Mucosa of rectum (tissue), 2 donors: ENCODE results near the gene TFEB.

ENCODE experiments used
- H3K27ac ChIP-seq, 2 donors: one replicate each; pipeline ENCODE4 v1.7.0; 2013; ENCODE audit warnings: inconsistent platforms in 2 of 2, low read depth in 2 of 2, low read length in 2 of 2
- H3K27me3 ChIP-seq, 2 donors: one replicate each; pipeline ENCODE4 v1.7.0; 2013; ENCODE audit warnings: low read length in 2 of 2; ENCODE audit not compliant: control insufficient read depth in 2 of 2, insufficient read depth in 2 of 2
- H3K36me3 ChIP-seq, 2 donors: one replicate each; pipeline ENCODE4 v1.7.0; 2013; ENCODE audit warnings: low read length in 2 of 2; ENCODE audit not compliant: control insufficient read depth in 2 of 2, insufficient read depth in 2 of 2
- H3K4me1 ChIP-seq, 2 donors: one replicate each; pipeline ENCODE4 v1.7.0; 2013; ENCODE audit warnings: low read length in 2 of 2, mild to moderate bottlenecking in 1 of 2; ENCODE audit not compliant: control insufficient read depth in 2 of 2, insufficient read depth in 2 of 2
- H3K4me3 ChIP-seq, 2 donors: one replicate each; pipeline ENCODE4 v1.7.0; 2013; ENCODE audit warnings: low read length in 2 of 2
- H3K9ac ChIP-seq, 2 donors: one replicate each; pipeline ENCODE4 v1.7.0; 2013; ENCODE audit warnings: low read length in 2 of 2, low read depth in 1 of 2, mild to moderate bottlenecking in 1 of 2
- H3K9me3 ChIP-seq, 2 donors: one replicate each; pipeline ENCODE4 v1.7.0; 2013; ENCODE audit warnings: low read length in 2 of 2; ENCODE audit not compliant: control insufficient read depth in 2 of 2
- donor health status: healthy.
- donor health status: Normal muscosa, but diverticular disease.

TFEB gene

DNA sequence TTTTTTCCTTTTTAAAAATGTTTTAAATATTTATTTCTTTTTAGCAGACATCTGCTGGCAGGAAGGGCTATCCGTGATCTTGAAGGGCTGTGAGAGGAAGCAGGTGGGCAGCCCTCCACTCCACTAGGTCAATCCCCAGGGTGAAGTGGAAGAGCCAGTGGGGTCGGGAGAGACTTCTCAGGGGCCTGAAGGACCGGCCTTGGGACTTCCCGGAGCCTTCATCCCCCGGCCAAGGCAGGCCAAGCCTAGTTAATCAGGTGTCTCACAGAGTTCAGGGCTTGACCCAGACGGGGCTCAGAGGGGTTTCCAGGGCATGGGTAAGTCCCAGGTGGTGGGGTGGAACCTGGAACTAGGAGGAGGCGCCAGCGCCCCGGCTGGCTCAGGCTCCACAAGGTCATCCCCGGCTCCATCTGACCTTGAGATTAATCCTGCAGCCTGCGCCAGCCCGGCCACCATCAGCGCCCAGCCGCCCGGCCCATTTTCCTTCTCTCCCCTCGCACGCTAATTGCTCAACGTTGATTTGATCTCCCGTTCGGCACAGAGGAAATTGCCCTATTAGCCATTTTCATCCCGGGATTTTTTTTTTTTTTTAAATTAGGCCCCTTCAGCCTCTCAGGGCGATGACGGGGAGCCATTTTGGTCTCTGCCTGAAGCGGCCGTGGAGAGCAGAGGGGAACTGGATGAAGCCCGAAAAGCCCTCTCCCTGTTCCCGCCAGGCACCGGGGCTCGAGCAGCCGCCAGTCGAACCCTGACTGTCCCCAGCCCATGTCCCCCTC is 52.7 kb downstream of the TFEB start:
- Histone ChIP-seq H3K9ac (peak overlapping the region; percentile 68 to 74), H3K27me3 (no peaks in the 10 kb centered on the region), H3K4me3 (peak overlapping the region; percentile 38 to 68), H3K9me3 (no peaks in the 10 kb centered on the region), H3K4me1 (peaks cover 13 to 17% of the 10 kb centered on the region in 2 donors), H3K36me3 (peaks cover 17 to 19% of the 10 kb centered on the region in 2 donors), H3K27ac (peak overlapping the region in 1 of 2 donors; percentile 67)

DNA sequence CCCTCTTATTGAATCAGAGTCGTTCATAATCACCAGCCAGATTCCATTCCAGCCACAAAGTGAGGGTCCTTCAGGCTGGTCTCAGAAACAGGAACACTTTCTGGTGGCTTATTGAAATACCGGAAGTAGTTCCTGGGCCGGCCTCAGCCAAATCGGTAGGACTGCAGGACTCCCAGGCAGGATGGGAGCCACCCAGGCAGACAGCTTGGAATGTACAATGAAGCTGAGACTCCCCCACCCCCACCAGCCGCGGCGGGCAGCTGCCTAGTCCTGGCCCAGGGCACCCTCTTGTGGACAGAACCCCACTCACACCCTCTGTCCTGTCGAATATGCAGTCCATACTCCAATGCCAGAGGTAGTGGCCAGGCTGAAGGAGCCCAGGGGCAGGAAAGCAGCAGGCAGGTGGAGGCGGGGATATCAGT is 53.3 kb downstream of the TFEB start:
- Histone ChIP-seq H3K4me3 (no peak overlapping the region), H3K27me3 (no peaks in the 10 kb centered on the region), H3K4me1 (peaks cover 11% of the 10 kb centered on the region in 2 donors), H3K36me3 (peaks cover 13% of the 10 kb centered on the region in 2 donors), H3K9me3 (no peaks in the 10 kb centered on the region), H3K9ac (no peak overlapping the region), H3K27ac (no peak overlapping the region)

DNA sequence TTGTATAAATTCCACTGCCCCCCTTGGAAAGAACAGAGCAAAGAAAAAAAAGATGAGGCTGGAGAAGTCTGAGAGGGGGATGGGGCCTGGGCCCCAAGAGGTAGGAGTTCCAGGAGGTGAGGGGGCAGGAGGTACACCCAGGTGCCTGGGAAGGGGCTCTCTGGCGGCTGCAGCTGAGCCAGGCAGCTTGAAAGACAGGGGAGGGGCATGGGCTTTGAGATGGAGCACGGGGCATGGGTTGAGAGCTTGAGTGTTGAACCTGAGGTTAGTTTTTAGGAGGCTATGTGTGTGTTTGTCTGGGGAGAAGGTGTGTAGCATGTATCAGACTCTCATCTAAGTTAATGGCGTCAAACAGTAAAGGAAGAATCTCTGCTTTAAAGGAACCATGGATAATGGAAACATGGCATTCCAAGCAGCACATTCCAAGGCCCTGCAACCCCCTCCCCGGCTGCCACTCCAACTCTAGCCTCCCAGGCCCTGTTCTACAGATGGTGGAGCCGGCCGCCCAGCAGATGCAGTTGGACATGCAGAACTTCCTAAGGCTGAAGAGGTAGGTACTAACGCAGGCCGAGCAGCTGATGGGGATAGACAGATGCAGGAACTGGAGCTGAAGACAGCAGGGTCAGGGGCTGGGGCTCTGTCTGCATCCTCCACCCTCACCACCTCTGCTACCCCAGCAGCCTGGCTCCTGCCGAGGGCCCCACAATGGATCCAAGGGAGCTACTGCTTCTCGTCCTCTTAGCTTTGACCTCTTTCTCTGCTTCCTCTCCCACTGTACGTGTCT is 55.0 kb downstream of the TFEB start:
- Histone ChIP-seq H3K4me3 (no peak overlapping the region), H3K36me3 (peaks cover 2% of the 10 kb centered on the region in 2 donors), H3K9ac (no peak overlapping the region), H3K27me3 (no peaks in the 10 kb centered on the region), H3K27ac (no peak overlapping the region), H3K4me1 (peaks cover 10 to 11% of the 10 kb centered on the region in 2 donors), H3K9me3 (no peaks in the 10 kb centered on the region)

DNA sequence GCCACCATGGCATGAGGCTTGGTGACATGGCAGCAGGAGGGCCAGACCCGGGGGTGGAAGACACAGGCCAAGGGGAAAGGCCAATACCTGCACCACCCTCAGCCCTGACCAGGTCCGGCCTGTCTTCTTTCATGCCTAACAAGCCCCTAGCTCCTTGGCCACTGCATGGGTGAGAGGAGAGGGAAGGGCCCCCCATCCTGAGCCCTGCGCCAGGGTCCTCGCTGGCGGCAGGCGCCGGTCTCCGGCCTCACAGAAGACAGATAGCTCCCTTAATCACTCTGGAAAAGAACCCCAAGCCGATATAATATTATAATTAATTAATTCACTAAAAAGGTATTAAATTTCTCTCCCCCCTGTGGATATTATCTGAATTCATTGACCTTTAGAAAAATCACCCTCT is 55.7 kb downstream of the TFEB start:
- H3K27me3 ChIP-seq = no peaks in the 10 kb centered on the region

DNA sequence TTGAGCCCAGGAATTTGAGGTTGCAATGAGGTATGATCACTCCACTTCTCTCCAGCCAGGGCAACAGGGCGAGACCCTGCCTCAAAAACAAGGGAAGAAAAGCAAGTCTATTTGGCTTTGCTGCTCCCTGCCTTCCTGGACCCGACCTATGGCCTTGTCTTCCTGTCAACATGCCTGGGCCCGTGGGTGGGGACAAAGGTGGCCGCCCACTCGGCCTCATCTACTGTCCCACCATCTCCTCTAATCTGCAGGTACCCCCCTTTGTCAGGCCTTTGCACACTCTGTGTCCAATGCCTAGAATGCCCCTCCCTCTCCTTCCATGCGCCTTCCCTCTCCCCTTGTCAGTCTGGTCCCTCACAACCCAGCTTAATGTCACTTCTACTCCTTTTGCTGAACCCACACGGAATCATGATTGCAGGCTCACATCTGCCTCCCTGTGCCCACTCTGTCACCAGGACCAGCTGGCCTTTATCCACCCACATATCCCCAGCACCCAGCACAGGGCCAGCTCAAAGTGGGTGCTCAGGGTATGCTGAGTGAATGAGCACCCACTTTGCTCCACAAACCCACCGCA is 56.8 kb downstream of the TFEB start:
- Histone ChIP-seq H3K4me1 (peaks cover 10 to 11% of the 10 kb centered on the region in 2 donors), H3K9ac (no peak overlapping the region), H3K27me3 (no peaks in the 10 kb centered on the region), H3K27ac (no peak overlapping the region), H3K36me3 (no peaks in the 10 kb centered on the region), H3K4me3 (no peak overlapping the region), H3K9me3 (no peaks in the 10 kb centered on the region)

More for the DNA sequence above, 55.7 kb downstream of the TFEB start:
- Histone ChIP-seq H3K27ac (no peak overlapping the region), H3K9ac (no peak overlapping the region), H3K9me3 (no peaks in the 10 kb centered on the region), H3K4me1 (peaks cover 10 to 11% of the 10 kb centered on the region in 2 donors), H3K4me3 (no peak overlapping the region), H3K36me3 (no peaks in the 10 kb centered on the region)

DNA sequence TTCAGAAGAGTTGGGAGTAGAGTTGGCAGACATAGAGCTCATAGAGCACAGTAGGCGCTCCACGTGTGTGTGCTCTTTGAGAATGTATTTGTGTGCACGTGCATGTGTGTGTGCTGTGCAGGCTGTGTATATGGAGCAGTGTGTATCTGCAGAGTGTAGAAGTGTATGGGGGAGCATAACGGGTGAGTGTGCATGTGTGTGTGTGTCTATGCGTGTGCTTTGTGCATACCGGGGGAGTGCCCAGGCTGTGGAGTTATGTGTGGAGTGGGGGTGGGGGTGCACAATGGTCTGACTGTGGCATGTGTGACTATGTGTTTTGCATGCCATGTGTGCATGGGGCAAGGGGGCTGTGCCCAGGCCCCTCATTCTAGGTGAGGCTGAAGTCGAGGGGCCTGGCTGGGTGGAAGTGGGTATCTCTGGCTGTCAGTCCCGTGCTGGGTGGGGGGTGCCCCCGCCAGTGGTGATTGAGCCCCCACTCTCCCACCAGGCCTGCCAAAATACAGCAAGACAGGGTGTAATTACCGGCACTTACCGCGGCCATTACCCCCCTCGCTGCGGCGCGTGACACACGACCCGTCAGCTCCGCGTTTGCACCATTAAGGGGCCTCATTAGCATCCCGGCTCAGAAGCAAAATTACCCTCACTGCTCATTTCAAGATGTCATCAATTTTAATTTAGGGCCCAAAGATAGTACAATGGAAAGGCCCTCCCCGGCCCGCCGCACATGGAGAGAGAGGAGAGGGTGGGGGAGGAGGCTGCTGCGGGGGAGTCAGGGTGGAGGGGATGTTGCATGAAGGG is 58.1 kb downstream of the TFEB start:
- H3K27ac ChIP-seq = no peak overlapping the region

DNA sequence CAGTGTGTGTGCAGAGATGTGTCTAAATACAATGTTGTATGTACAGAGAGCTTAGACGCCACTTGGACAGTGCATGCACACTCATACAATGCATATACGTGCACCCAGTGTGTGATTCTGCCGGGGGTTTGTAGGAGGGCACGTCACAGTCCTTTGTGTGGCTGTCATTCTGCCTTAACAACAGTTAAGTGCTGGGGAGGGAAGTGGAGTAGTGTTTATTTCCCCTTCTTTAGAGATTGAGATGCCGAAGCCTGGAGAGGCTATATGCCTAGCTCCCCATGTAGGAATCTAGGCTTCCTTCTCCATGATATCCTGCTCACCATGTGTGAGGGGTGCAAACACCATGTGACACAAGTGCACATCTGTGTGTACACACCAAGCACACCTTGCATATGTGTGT is 59.0 kb downstream of the TFEB start:
- Histone ChIP-seq H3K27me3 (no peaks in the 10 kb centered on the region), H3K27ac (no peak overlapping the region), H3K4me1 (no peaks in the 10 kb centered on the region), H3K4me3 (no peak overlapping the region), H3K36me3 (no peaks in the 10 kb centered on the region), H3K9me3 (no peaks in the 10 kb centered on the region), H3K9ac (no peak overlapping the region)

More for the DNA sequence above, 58.1 kb downstream of the TFEB start:
- Histone ChIP-seq H3K9ac (no peak overlapping the region), H3K4me1 (peaks cover 0 to 2% of the 10 kb centered on the region in 2 donors), H3K9me3 (no peaks in the 10 kb centered on the region), H3K36me3 (no peaks in the 10 kb centered on the region), H3K27me3 (no peaks in the 10 kb centered on the region), H3K4me3 (no peak overlapping the region)

DNA sequence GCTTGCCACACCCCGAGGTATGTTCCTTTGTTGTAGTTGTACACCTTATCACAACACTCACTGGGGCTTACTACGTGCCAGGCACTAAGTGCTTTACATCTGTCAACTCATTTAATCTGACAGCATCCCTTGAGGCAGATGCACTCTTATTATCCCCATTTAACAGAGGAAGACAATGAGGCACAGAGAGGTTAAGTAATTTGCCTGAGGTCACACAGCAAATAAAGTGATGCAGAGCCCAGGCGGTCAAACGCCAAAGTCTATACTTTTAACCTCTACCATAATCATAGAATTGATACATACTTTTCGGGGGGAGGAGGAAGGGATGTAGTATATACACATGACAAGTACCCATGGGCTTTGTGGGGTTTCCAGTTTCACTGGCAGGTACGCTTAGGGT is 59.4 kb downstream of the TFEB start:
- Histone ChIP-seq H3K36me3 (no peaks in the 10 kb centered on the region), H3K27me3 (no peaks in the 10 kb centered on the region), H3K4me3 (no peak overlapping the region)

DNA sequence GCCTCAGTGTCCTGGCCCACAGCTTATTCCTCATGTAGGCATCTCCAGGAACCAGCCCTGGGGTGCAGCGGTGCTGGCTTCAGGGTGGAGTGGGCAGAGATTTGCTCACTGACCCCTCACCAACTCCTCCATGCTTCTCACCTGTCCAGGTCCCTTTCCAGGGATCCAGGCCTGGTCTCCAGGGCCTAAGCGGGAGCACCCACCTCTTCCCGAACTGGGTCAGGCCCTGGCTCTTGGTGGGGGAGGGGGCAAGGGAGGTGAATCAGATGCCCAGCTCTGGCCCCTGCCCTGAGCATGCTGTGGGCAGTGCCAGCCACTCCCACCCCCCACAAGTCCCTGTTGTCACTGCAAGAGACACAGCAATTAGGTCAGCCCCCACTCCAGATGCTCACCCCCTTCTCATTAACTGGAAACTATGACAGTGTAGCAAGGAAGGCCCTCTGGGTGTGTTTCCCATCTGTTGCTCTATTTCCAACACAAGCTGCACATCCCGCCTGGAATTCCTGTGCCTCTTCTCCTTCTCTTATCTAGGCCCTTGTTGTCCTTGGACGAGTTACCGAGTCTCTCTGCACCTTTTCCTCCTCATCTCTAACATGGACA is 60.1 kb downstream of the TFEB start:
- no peaks in the 10 kb centered on the region for H3K27me3 ChIP-seq
- H3K4me3 ChIP-seq = no peak overlapping the region
- no peak overlapping the region for H3K27ac ChIP-seq
- H3K9me3 ChIP-seq = no peaks in the 10 kb centered on the region
- H3K9ac ChIP-seq = no peak overlapping the region
- H3K4me1 ChIP-seq = no peaks in the 10 kb centered on the region
- no peaks in the 10 kb centered on the region for H3K36me3 ChIP-seq

More for the DNA sequence above, 59.4 kb downstream of the TFEB start:
- Histone ChIP-seq H3K27ac (no peak overlapping the region), H3K9ac (no peak overlapping the region), H3K9me3 (no peaks in the 10 kb centered on the region), H3K4me1 (no peaks in the 10 kb centered on the region)
